Neural crest cell (in vitro differentiated cells): ENCODE data around the gene SNX14. TPM values are rescaled to one million over a fixed set of nuclear protein-coding genes. Genes with fewer than 3 reads are reported as not detected.

ENCODE experiments used
- DNase-seq: peaks from one replicate; pipeline ENCODE4 v3.0.0; 2021; ENCODE audit warnings: low read depth, mixed read lengths, low spot score
- H3K27ac Mint-ChIP-seq: one replicate; pipeline ENCODE4 v1.8.0; 2021; ENCODE audit warnings: mild to moderate bottlenecking, mixed read lengths; ENCODE audit not compliant: unreplicated experiment
- H3K27me3 Mint-ChIP-seq: 2 replicates; pipeline ENCODE4 v1.8.0; 2021; ENCODE audit warnings: low read depth, mild to moderate bottlenecking, mixed read lengths
- H3K36me3 Mint-ChIP-seq: 2 replicates; pipeline ENCODE4 v1.8.0; 2021; ENCODE audit warnings: low read depth, mild to moderate bottlenecking, mixed read lengths
- H3K4me1 Mint-ChIP-seq: 2 replicates; pipeline ENCODE4 v1.8.0; 2021; ENCODE audit warnings: mixed read lengths
- H3K4me3 Mint-ChIP-seq: one replicate; pipeline ENCODE4 v1.8.0; 2021; ENCODE audit warnings: mild to moderate bottlenecking, mixed read lengths
- H3K9me3 Mint-ChIP-seq: 2 replicates; pipeline ENCODE4 v1.8.0; 2021; ENCODE audit warnings: mixed read lengths
- total RNA-seq: library from RNA; stranded (reverse); gene quantifications from 2 replicates; pipeline ENCODE4 v1.2.1, GENCODE V29; 2021
- TF ChIP-seq, protein P1 (sequence below): fragments of 200-600 bp; sonication (generic); conservative IDR thresholded peaks from 2 replicates; pipeline ENCODE4 v1.5.0; 2021; ENCODE audit warnings: antibody characterized with exemption, mild to moderate bottlenecking

SNX14 gene
- total RNA-seq, 1 donor from 2014 or later = 56.4 TPM

DNA sequence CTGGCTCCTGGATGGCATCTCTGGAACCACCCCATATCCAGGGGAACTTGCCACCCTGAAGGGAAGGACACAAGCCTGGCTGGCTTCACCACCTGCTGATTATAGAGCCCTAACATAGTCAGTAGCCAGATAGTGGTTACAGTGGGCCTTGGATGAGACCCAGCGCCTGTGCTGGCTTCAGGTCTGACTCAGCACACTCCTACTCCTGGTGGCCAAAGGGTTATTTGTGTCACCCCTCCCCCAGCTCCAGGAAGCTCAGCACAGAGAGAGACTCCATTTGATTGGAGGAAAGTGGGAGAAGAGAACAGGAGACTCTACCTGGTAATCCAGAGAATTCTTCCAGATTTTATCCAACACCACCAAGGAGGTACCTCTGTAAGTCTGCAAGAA lies 12.8 kb downstream of the SNX14 start:
- Mint-ChIP-seq H3K36me3 (peaks cover 46% of the 10 kb centered on the region), H3K4me1 (no peaks in the 10 kb centered on the region), H3K27me3 (no peaks in the 10 kb centered on the region), H3K4me3 (no peak overlapping the region), H3K9me3 (peaks cover 15% of the 10 kb centered on the region), H3K27ac (no peak overlapping the region)
- no peak for DNase-seq
- TF ChIP-seq, protein P1, sequence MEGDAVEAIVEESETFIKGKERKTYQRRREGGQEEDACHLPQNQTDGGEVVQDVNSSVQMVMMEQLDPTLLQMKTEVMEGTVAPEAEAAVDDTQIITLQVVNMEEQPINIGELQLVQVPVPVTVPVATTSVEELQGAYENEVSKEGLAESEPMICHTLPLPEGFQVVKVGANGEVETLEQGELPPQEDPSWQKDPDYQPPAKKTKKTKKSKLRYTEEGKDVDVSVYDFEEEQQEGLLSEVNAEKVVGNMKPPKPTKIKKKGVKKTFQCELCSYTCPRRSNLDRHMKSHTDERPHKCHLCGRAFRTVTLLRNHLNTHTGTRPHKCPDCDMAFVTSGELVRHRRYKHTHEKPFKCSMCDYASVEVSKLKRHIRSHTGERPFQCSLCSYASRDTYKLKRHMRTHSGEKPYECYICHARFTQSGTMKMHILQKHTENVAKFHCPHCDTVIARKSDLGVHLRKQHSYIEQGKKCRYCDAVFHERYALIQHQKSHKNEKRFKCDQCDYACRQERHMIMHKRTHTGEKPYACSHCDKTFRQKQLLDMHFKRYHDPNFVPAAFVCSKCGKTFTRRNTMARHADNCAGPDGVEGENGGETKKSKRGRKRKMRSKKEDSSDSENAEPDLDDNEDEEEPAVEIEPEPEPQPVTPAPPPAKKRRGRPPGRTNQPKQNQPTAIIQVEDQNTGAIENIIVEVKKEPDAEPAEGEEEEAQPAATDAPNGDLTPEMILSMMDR = no peak

DNA sequence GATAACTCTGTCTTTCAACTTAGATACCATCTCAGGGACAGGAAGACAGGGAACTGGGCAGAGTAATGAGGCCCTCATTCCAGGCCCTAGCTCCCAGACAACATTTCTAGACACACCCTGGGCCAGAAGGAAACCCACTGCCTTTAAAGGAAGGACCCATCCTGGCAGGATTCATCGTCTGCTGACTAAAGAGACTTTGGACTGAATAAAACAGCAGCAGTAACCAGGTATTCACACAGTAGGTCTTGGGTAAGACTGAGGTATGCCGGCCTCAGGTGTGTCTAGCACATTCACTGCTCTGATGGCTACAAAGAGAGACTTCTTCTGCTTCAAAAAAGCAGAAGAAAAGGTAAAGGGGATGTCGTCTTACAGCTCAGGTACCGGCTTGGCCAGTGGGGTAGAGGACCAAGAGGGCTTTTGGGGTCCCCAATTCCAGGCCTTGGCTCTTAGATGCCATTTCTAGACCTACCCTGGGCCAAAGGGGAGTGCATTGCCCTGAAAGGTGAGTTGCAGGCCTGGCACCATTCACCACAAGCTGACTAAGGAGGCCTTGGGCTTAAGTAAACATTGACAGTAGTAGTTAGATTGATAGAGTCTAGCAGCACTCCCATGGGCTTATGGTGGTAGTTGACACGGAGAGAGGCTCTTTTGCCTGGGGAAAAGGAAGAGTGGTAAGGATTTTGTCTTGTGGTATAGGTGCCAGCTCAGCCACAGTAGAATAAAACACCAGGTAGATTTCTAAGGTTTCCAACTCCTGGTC lies 13.4 kb downstream of the SNX14 start:
- Mint-ChIP-seq H3K27me3 (no peaks in the 10 kb centered on the region), H3K36me3 (peaks cover 40% of the 10 kb centered on the region), H3K4me3 (no peak overlapping the region), H3K27ac (no peak overlapping the region), H3K4me1 (peaks cover 4% of the 10 kb centered on the region), H3K9me3 (peaks cover 13% of the 10 kb centered on the region)
- TF ChIP-seq, protein P1 = no peak
- DNase-seq = no peak

DNA sequence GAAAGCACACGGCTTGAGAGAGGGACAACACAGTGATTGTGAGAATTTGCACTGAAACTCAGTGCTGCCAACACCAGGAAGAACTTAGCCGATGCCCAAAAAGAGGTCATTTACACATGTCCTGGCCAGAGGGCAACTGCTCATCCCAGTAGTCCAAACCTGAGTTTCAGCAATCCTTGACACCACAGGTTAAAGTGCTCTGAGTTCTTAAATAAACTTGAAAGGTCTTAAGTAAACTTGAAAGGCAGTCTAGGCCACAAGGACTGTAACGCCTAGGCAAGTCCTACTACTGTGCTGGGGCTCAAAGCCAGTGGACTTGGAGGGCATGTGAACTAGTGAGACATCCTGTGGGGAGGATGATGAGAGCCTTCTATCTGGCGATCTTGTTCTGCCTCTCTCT lies 14.1 kb downstream of the SNX14 start:
- no peaks in the 10 kb centered on the region for H3K27me3 Mint-ChIP-seq
- H3K36me3 Mint-ChIP-seq = peaks cover 33% of the 10 kb centered on the region
- H3K4me3 Mint-ChIP-seq = no peak overlapping the region
- TF ChIP-seq, protein P1 = no peak
- H3K4me1 Mint-ChIP-seq = peaks cover 6% of the 10 kb centered on the region
- peaks cover 12% of the 10 kb centered on the region for H3K9me3 Mint-ChIP-seq
- no peak for DNase-seq
- no peak overlapping the region for H3K27ac Mint-ChIP-seq

DNA sequence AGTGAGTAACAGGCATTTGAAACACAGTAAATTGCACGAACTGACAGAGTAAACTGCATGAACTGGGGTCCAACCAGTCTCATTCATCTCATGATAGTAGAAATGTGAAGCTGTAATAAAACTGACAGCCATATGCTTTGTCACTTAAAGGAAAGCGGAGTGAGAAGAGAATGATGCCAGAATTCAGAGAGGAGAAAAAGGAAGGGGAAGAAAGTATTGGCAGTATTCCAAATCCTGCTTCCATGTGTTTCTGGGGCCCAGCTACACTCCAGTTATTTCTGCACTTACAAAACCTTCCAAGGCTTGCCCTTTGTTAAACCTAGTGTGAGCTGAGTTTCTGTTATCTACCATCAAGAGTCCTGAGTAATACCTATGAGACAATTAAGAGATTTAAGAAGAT lies 17.2 kb downstream of the SNX14 start:
- Mint-ChIP-seq H3K9me3 (no peaks in the 10 kb centered on the region), H3K27ac (no peak overlapping the region), H3K27me3 (no peaks in the 10 kb centered on the region), H3K36me3 (peaks cover 5% of the 10 kb centered on the region), H3K4me3 (no peak overlapping the region), H3K4me1 (peaks cover 6% of the 10 kb centered on the region)
- DNase-seq = no peak
- TF ChIP-seq, protein P1 = no peak

DNA sequence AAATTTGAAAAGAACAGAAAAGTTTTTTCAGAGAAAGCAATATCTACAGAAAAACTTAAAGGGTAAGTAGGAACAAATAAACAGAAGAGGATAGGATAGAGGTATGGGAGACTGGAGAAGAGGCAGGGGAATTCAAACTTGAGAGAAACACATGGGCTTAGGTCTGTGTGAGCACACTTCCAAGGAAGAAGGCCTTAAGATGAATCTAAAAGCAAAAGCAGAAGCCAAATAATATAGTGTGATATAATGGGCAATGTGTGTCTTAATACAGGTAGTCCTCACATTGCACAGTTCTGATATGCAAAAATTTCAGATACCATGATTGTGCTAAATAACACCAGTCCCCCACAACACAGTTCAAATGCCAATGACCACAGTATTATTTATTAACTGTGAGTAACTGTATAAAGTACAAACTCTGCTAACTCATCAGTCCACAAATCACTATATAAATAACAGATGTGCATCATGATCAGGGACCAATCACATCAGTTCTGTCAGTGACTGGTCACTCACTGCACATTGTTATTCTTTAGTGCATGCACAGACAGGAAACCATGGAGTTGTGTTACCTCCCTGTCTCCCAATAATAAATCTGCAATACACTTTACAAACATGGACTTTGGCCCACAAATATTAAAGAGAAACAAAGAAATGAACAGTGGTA lies 18.6 kb downstream of the SNX14 start:
- H3K27me3 Mint-ChIP-seq = no peaks in the 10 kb centered on the region
- TF ChIP-seq, protein P1 = no peak
- DNase-seq = no peak
- no peaks in the 10 kb centered on the region for H3K36me3 Mint-ChIP-seq
- H3K27ac Mint-ChIP-seq = no peak overlapping the region
- no peaks in the 10 kb centered on the region for H3K9me3 Mint-ChIP-seq
- H3K4me1 Mint-ChIP-seq = peaks cover 6% of the 10 kb centered on the region
- no peak overlapping the region for H3K4me3 Mint-ChIP-seq
